RWPE2 (cell line): ENCODE data around the gene LRMDA.

Source experiments
- ATAC-seq: fragments of 200-7000 bp; cut with Tn5 transposase; 3 replicates; pipeline ENCODE4 v1.9.1; 2021; ENCODE audit warnings: low read depth
- DNase-seq: peaks from one replicate; pipeline ENCODE4 v3.0.0-alpha.2; 2020; ENCODE audit warnings: low spot score
- H3K27ac ChIP-seq: fragments of 450-650 bp; 2 replicates; pipeline ENCODE4 v1.5.1; 2017; ENCODE audit warnings: mild to moderate bottlenecking; ENCODE audit not compliant: poor library complexity, severe bottlenecking
- H3K27me3 ChIP-seq: fragments of 250-450 bp; sonication (Bioruptor Pico); 2 replicates; pipeline ENCODE4 v1.5.1; 2021; ENCODE audit warnings: mild to moderate bottlenecking, moderate library complexity; ENCODE audit not compliant: insufficient read depth, poor library complexity, severe bottlenecking
- H3K36me3 ChIP-seq: fragments of 250-450 bp; sonication (Bioruptor Pico); 2 replicates; pipeline ENCODE4 v1.5.1; 2020; ENCODE audit warnings: low read depth, mild to moderate bottlenecking, moderate library complexity
- H3K4me1 ChIP-seq: fragments of 250-450 bp; sonication (Bioruptor Pico); 2 replicates; pipeline ENCODE4 v1.5.1; 2021; ENCODE audit warnings: mild to moderate bottlenecking, moderate library complexity; ENCODE audit not compliant: insufficient read depth, poor library complexity, severe bottlenecking
- H3K4me3 ChIP-seq: fragments of 250-450 bp; sonication (Bioruptor Pico); 2 replicates; pipeline ENCODE4 v1.5.1; 2021; ENCODE audit warnings: mild to moderate bottlenecking, moderate library complexity; ENCODE audit not compliant: severe bottlenecking
- H3K9me3 ChIP-seq: fragments of 250-450 bp; sonication (Bioruptor Pico); 2 replicates; pipeline ENCODE4 v1.5.1; 2021; ENCODE audit warnings: mild to moderate bottlenecking, moderate library complexity; ENCODE audit not compliant: severe bottlenecking
- TF ChIP-seq, protein P1 (sequence below): fragments of 450-650 bp; IDR thresholded peaks from one replicate; pipeline ENCODE4 v1.5.1; 2017; ENCODE audit warnings: mild to moderate bottlenecking, moderate library complexity; ENCODE audit not compliant: poor library complexity, severe bottlenecking

The LRMDA gene

DNA sequence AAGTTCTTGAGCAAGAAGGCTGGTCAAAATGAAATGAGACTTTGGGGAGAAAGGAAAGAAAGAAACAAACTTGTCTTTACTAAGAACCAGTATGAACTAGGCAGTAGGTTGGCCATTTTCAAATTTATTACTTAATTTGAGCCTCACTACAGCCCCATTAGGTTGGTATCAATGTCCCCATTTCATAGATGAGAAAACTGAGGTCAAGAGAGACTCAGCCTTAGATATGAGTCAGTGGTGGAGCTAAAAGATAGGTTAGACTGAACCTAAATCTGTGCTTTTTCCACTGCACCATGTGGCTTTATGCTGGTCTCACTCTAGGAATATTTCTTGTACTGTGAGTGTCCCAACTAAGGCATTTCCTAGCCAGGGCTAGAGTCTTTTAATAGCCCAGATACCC, 38.7 kb upstream of the LRMDA start:
- H3K27ac ChIP-seq = no peak overlapping the region
- DNase-seq (no peak), ATAC-seq (no peak)
- no peaks in the 10 kb centered on the region for H3K9me3 ChIP-seq
- no peaks in the 10 kb centered on the region for H3K36me3 ChIP-seq
- H3K27me3 ChIP-seq = no peaks in the 10 kb centered on the region
- TF ChIP-seq, protein P1, sequence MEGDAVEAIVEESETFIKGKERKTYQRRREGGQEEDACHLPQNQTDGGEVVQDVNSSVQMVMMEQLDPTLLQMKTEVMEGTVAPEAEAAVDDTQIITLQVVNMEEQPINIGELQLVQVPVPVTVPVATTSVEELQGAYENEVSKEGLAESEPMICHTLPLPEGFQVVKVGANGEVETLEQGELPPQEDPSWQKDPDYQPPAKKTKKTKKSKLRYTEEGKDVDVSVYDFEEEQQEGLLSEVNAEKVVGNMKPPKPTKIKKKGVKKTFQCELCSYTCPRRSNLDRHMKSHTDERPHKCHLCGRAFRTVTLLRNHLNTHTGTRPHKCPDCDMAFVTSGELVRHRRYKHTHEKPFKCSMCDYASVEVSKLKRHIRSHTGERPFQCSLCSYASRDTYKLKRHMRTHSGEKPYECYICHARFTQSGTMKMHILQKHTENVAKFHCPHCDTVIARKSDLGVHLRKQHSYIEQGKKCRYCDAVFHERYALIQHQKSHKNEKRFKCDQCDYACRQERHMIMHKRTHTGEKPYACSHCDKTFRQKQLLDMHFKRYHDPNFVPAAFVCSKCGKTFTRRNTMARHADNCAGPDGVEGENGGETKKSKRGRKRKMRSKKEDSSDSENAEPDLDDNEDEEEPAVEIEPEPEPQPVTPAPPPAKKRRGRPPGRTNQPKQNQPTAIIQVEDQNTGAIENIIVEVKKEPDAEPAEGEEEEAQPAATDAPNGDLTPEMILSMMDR = no peak
- no peaks in the 10 kb centered on the region for H3K4me1 ChIP-seq
- H3K4me3 ChIP-seq = no peak overlapping the region

DNA sequence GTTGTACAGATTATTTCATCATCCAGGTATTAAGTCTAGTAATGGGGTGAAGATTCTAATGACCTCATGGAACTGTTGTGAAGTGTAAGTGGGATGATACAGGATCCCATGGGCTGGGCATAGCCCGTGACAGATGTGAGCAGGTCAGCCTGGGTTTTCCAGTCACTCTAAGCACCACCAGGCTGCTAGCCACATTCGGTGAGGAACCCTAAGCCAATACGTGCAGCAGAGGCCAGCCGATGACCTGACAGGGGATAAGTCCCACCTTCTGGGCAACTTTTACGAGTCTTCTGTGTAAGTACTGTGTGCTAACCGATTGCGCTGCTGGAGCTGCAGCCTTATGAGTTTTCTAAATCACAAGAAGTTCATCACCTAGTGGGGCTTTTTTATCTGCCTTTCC, 37.2 kb upstream of the LRMDA start:
- Histone ChIP-seq H3K9me3 (no peaks in the 10 kb centered on the region), H3K27ac (no peak overlapping the region), H3K4me1 (no peaks in the 10 kb centered on the region), H3K27me3 (no peaks in the 10 kb centered on the region), H3K36me3 (peaks cover 14% of the 10 kb centered on the region), H3K4me3 (no peak overlapping the region)
- ATAC-seq (no peak), DNase-seq (no peak)
- TF ChIP-seq, protein P1 = no peak

DNA sequence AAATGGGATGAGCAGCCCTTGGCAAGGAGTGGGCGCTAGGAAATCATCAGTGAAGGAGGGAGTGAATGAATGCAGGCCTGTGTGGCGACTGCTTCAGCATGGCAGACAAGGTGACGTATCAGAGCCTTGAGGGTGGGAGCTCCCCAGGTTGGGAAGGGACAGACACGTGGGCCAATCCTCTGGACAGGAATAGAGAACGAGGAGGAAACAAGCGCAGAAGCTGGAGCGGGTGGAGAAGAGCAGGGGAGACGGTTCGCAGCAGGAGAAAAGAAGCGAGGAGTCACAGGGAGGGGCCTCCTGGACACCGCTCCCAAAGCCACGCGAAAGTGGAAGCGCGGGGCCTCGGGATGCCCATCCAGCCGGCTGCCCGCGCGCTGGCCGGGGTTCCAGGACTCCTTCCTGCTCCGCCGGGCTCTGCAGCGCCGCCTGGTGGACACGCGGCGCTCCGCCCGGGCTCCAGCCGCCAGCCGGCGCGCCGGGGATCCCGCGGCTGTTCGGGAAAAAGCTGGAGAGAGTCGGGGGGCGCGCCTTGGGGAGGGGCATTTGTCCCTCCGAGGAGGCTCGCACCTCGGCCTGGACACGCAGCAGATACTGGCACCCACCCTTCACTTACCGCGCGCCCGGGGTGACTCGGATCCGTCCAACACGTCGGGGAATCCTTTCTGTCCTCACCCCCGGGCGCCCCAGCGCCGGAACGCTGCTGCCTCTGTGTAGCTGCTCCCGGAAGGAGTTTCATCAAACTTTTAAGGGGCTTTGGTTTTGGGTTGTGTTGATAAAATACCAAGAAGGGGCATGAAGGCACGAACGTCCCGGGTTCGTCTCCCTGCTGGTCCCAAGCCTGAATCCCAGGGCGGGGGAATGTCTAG, 36.1 kb upstream of the LRMDA start:
- Histone ChIP-seq H3K4me3 (peak overlapping the region; percentile 10), H3K27ac (no peak overlapping the region), H3K9me3 (no peaks in the 10 kb centered on the region), H3K36me3 (peaks cover 19% of the 10 kb centered on the region), H3K27me3 (no peaks in the 10 kb centered on the region), H3K4me1 (no peaks in the 10 kb centered on the region)
- DNase-seq (no peak), ATAC-seq (no peak)
- TF ChIP-seq, protein P1 = peak; percentile 84

DNA sequence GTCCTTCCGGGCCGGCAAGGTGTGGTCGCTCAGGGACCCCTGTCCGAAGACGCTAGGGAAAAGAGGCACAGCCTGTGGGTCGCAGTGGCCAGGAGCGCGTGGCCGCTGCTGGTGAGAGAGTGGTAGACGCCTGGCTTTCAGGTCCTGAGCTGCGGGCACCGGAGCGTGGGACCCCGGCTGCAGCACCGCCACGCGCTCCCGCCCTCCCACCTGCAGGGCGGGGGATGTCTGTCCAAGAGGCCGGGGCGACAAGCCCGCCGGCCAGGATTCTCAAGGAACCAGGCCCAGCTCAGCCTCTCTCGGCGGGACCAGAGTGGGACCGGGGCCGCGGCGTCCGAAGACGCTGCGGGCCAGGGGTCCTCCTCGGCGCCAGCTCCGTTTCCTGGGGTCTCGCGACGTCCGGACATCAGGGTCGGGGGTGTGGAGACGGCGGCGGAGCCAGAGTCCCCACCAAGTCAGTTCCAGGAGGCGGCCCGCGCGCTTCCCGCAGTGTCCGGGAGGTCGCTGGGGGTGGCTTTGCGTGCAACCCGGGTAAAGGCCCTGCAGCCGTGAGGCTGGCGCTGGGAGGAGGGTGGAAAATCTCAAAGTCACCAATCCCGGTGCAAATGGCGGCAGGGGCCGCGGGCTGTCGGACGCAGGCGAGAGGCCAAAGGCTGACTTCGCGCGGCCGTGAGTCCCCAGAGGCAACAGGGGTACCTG, 35.3 kb upstream of the LRMDA start:
- Histone ChIP-seq H3K36me3 (peaks cover 19% of the 10 kb centered on the region), H3K27ac (peak overlapping the region; percentile 85), H3K4me3 (peak overlapping the region; percentile 62), H3K27me3 (no peaks in the 10 kb centered on the region), H3K9me3 (no peaks in the 10 kb centered on the region), H3K4me1 (no peaks in the 10 kb centered on the region)
- TF ChIP-seq, protein P1 = no peak
- no peak for ATAC-seq
- DNase-seq = no peak
